GM21737 (cell line): ENCODE measurements around the gene FNIP1.
"Not testable (repeated sequence)": the region's sequence is repeated elsewhere in the genome, so short reads cannot be mapped to it uniquely, and the experiment has no call there.

Experiments used
- ATAC-seq: cut with Tn5 transposase; IDR thresholded peaks from one replicate; pipeline ENCODE4 v1.9.1; 2021; ENCODE audit warnings: mild to moderate bottlenecking, moderate library complexity; ENCODE audit not compliant: unreplicated experiment

FNIP1 gene

GRCh38 chr5:131641494-131641893 lies 155.3 kb downstream of the FNIP1 start:
- no peak for ATAC-seq

- ATAC-seq = no peak
Observed at GRCh38 chr5:131640043-131640856, 156.6 kb downstream of the FNIP1 start.

GRCh38 chr5:131639148-131639547 lies 157.7 kb downstream of the FNIP1 start:
- no peak for ATAC-seq

GRCh38 chr5:131637694-131638093 lies 159.1 kb downstream of the FNIP1 start:
- ATAC-seq = no peak

- ATAC-seq = no peak
Observed at GRCh38 chr5:131635684-131636572, 160.9 kb downstream of the FNIP1 start.

GRCh38 chr5:131634996-131635683 lies 161.7 kb downstream of the FNIP1 start, which contains the start of gene RAPGEF6:
Gene RAPGEF6 (minus strand): TSS chr5:131635229. CDS start chr5:131635030, 199 bp downstream.
- peak; percentile 89 for ATAC-seq

GRCh38 chr5:131634666-131634995 lies 162.2 kb downstream of the FNIP1 start:
- peak; percentile 22 for ATAC-seq

GRCh38 chr5:131634238-131634637 lies 162.6 kb downstream of the FNIP1 start:
- no peak for ATAC-seq

- no peak for ATAC-seq
Observed at GRCh38 chr5:131633830-131634229, 163.0 kb downstream of the FNIP1 start.

- no peak for ATAC-seq
Observed at GRCh38 chr5:131630963-131631350, 165.9 kb downstream of the FNIP1 start.

GRCh38 chr5:131630208-131630962 lies 166.4 kb downstream of the FNIP1 start:
- no peak for ATAC-seq

- no peak for ATAC-seq
Observed at GRCh38 chr5:131628990-131629389, 167.8 kb downstream of the FNIP1 start.

- ATAC-seq = no peak
Observed at GRCh38 chr5:131627207-131627865, 169.5 kb downstream of the FNIP1 start.

- ATAC-seq = no peak
Observed at GRCh38 chr5:131622633-131623032, 174.2 kb downstream of the FNIP1 start.

- ATAC-seq = not testable (repeated sequence)
Observed at GRCh38 chr5:131621164-131621563, 175.7 kb downstream of the FNIP1 start.

GRCh38 chr5:131619102-131619501 lies 177.7 kb downstream of the FNIP1 start:
- ATAC-seq = no peak

GRCh38 chr5:131617140-131617822 lies 179.5 kb downstream of the FNIP1 start:
- ATAC-seq = no peak

- ATAC-seq = no peak
Observed at GRCh38 chr5:131615957-131616356, 180.9 kb downstream of the FNIP1 start.

- ATAC-seq = no peak
Observed at GRCh38 chr5:131613423-131613822, 183.4 kb downstream of the FNIP1 start.

- ATAC-seq = no peak
Observed at GRCh38 chr5:131611064-131611381, 185.8 kb downstream of the FNIP1 start.
